ENCODE measurements around the gene CPEB1.

DNA sequence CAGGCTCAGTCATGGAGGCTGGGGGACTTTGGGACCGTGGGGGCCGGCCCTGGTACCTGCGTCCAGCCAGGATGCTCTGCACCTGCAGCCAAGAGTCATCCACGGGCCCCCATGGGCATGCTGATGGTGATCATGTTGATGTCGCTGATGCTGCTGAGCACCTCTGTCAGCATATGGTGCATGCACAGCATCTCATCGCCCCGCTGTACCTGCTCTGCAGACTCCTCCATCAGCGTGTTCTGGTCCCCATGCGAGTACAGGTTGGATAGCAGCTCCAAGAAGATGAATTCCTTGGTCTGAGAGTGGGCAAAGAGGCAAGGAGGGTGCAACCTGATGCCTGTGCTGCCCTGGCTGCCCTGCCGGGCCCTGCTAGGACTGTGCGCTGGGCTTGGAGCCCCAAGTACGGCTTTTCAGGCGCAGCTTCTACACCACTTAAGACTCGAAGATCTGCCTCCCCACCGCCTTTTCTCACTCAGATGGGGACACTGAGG, 114.1 kb downstream of the CPEB1 start:
- TF ChIP-seq POLR2A (IDR thresholded peaks at IDR 0.05) = no peak
- TF ChIP-seq, protein P1, sequence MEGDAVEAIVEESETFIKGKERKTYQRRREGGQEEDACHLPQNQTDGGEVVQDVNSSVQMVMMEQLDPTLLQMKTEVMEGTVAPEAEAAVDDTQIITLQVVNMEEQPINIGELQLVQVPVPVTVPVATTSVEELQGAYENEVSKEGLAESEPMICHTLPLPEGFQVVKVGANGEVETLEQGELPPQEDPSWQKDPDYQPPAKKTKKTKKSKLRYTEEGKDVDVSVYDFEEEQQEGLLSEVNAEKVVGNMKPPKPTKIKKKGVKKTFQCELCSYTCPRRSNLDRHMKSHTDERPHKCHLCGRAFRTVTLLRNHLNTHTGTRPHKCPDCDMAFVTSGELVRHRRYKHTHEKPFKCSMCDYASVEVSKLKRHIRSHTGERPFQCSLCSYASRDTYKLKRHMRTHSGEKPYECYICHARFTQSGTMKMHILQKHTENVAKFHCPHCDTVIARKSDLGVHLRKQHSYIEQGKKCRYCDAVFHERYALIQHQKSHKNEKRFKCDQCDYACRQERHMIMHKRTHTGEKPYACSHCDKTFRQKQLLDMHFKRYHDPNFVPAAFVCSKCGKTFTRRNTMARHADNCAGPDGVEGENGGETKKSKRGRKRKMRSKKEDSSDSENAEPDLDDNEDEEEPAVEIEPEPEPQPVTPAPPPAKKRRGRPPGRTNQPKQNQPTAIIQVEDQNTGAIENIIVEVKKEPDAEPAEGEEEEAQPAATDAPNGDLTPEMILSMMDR (IDR thresholded peaks at IDR 0.05) = no peak
